Ectodermal cell (in vitro differentiated cells): ENCODE measurements around the gene SH2D3C.

Experiments
- H3K27ac ChIP-seq: 2 replicates; pipeline ENCODE4 v1.7.0; 2013; ENCODE audit warnings: mild to moderate bottlenecking, low read depth, low read length; ENCODE audit not compliant: insufficient read depth, poor library complexity, severe bottlenecking
- H3K27me3 ChIP-seq: 2 replicates; pipeline ENCODE4 v1.7.0; 2013; ENCODE audit warnings: mild to moderate bottlenecking, low read length; ENCODE audit not compliant: insufficient read depth, control insufficient read depth, poor library complexity, severe bottlenecking
- H3K36me3 ChIP-seq: one replicate; pipeline ENCODE4 v1.7.0; 2013; ENCODE audit warnings: low read length; ENCODE audit not compliant: control insufficient read depth, insufficient read depth
- H3K4me1 ChIP-seq: one replicate; pipeline ENCODE4 v1.7.0; 2013; ENCODE audit warnings: low read length; ENCODE audit not compliant: control insufficient read depth, insufficient read depth
- H3K4me3 ChIP-seq: 2 replicates; pipeline ENCODE4 v1.7.0; 2013; ENCODE audit warnings: low read depth, low read length, control low read depth; ENCODE audit not compliant: insufficient read depth
- H3K9me3 ChIP-seq: 2 replicates; pipeline ENCODE4 v1.7.0; 2013; ENCODE audit warnings: mild to moderate bottlenecking, low read length, moderate library complexity; ENCODE audit not compliant: control insufficient read depth
- WGBS, 2 experiments: methylation state at CpG; one replicate each; pipeline ENCODE4 v1.1.7; 2013; ENCODE audit warnings: missing lambda C conversion rate in 2 of 2; 5-methylcytosine and 5-hydroxymethylcytosine counted together

SH2D3C gene

GRCh38 chr9:127792417-127793031 lies 14.1 kb upstream of the SH2D3C start:
- H3K27me3 ChIP-seq = no peaks in the 10 kb centered on the region
- H3K4me1 ChIP-seq = no peaks in the 10 kb centered on the region
- H3K9me3 ChIP-seq = no peaks in the 10 kb centered on the region
- peaks cover 38% of the 10 kb centered on the region for H3K36me3 ChIP-seq
- WGBS, 2 experiments = 95% methylated on average over 7 of the region's 7 CpGs
- H3K4me3 ChIP-seq = no peak overlapping the region
- H3K27ac ChIP-seq = no peak overlapping the region

DNA sequence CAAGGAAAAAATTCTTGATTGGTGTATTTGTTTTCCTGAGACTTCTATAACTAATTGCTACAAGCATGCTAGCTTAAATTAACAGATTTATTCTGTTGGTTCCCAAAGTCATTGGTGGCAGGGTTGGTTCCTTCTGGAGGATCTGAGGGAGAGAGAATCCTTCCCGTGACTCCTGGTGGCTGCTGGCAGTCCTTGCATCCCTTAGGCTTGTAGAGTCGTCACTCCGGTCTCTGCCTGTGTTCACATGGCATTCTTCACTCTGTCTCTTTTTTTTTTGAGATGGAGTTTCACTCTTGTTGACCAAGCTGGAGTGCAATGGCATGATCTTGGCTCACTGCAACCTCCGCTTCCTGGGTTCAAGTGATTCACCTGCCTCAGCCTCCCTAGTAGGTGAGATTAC lies 12.6 kb upstream of the SH2D3C start:
- Histone ChIP-seq H3K4me3 (no peak overlapping the region), H3K27ac (no peak overlapping the region), H3K9me3 (no peaks in the 10 kb centered on the region), H3K4me1 (peaks cover 7% of the 10 kb centered on the region), H3K27me3 (no peaks in the 10 kb centered on the region), H3K36me3 (peaks cover 41% of the 10 kb centered on the region)
- 92 to 95% methylated on average over 4 of the region's 4 CpGs for WGBS, 2 experiments

DNA sequence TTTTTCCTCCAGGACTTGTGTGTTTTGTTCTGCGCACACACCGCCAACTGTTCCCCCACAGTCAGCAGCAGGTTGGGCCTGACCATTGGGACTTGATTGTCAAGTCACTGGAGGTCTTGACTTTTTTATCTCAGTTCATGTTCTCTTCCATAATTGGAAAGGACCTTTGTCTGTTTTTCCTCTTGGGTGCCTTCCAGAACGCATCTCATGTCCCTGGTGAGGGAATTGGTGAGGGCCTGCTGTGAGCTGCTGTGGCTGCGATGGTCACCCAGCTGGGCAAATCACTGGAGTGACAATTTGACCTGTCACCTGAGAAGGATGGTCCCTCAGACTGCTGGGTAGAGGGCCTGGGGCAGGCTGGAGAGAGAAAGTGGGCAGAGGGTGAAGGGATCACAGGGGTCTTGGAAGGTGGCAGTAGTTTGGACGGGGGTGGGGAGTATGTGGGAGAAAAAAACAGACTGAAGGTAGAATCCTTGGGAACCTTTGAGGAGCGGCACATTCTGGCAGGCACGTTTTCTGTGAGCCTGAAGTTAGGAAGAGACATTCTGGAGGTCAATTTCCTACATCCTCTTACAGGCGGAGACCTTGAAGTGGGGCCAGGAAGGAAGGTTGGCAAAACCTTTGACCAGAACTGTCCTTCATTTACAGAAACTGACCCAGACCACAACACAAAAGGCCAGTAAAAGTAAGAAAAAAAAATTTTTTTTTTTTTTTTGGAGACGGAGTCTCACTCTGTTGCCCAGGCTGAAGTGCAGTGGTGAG lies 11.8 kb upstream of the SH2D3C start:
- no peaks in the 10 kb centered on the region for H3K9me3 ChIP-seq
- no peak overlapping the region for H3K4me3 ChIP-seq
- H3K36me3 ChIP-seq = peaks cover 41% of the 10 kb centered on the region
- H3K27ac ChIP-seq = no peak overlapping the region
- WGBS, 2 experiments = 90 to 93% methylated on average over 9 of the region's 9 CpGs
- H3K4me1 ChIP-seq = peaks cover 7% of the 10 kb centered on the region
- H3K27me3 ChIP-seq = no peaks in the 10 kb centered on the region

GRCh38 chr9:127789179-127789578 lies 10.7 kb upstream of the SH2D3C start:
- Histone ChIP-seq H3K9me3 (no peaks in the 10 kb centered on the region), H3K36me3 (peaks cover 41% of the 10 kb centered on the region), H3K27ac (no peak overlapping the region), H3K4me3 (no peak overlapping the region), H3K27me3 (no peaks in the 10 kb centered on the region), H3K4me1 (peaks cover 7% of the 10 kb centered on the region)
- 95 to 96% methylated on average over 25 of the region's 25 CpGs for WGBS, 2 experiments

DNA sequence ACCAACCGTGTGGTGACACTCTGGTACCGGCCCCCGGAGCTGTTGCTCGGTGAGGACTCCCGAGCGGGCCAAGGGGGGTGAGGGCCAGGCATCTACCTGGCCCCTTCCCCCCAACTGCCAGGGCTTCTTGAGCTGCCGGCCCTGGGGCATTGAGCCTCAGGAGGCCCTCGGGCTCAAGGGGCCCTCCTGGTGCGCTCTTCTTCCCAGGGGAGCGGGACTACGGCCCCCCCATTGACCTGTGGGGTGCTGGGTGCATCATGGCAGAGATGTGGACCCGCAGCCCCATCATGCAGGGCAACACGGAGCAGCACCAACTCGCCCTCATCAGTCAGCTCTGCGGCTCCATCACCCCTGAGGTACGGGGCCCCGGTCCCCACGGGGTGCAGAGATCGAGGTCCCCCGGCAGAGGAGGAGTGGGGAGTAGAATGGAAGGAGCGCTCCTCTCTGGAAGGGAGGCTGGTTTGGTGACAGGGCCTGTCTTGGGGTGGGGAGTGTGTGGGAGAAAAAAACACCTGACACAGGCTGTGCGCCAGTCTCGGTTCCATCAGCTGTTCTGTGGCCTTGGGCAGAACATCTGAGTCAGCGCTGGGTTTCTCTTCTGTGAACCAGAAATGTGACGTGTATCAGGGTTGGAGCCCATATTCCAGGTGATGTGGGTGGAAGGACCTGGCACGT lies 10.0 kb upstream of the SH2D3C start:
- Histone ChIP-seq H3K4me1 (peaks cover 7% of the 10 kb centered on the region), H3K36me3 (peaks cover 41% of the 10 kb centered on the region), H3K4me3 (no peak overlapping the region), H3K27ac (no peak overlapping the region), H3K9me3 (no peaks in the 10 kb centered on the region), H3K27me3 (no peaks in the 10 kb centered on the region)
- WGBS, 2 experiments = 94% methylated on average over 26 of the region's 26 CpGs

- WGBS, 2 experiments = 3 to 5% methylated on average over 10 to 12 of the region's 12 CpGs
- Histone ChIP-seq H3K9me3 (no peaks in the 10 kb centered on the region), H3K4me3 (peak overlapping the region; percentile 97), H3K36me3 (peaks cover 41% of the 10 kb centered on the region), H3K27me3 (no peaks in the 10 kb centered on the region), H3K27ac (peak overlapping the region; percentile 68), H3K4me1 (peaks cover 7% of the 10 kb centered on the region)
Measured at GRCh38 chr9:127786773-127787104, 8.3 kb upstream of the SH2D3C start.

GRCh38 chr9:127785933-127786772 lies 7.7 kb upstream of the SH2D3C start, which contains the start of gene CDK9:
Gene CDK9 (plus strand): TSS chr9:127786034. CDS start chr9:127786149, 115 bp downstream.
- H3K36me3 ChIP-seq = peaks cover 39% of the 10 kb centered on the region
- 0 to 1% methylated on average over 75 of the region's 75 CpGs for WGBS, 2 experiments
- H3K4me1 ChIP-seq = peaks cover 7% of the 10 kb centered on the region
- H3K27me3 ChIP-seq = no peaks in the 10 kb centered on the region
- H3K9me3 ChIP-seq = no peaks in the 10 kb centered on the region
- peak within 1 kb of the TSS; percentile 68 for H3K27ac ChIP-seq
- H3K4me3 ChIP-seq = peak within 1 kb of the TSS; percentile 97

DNA sequence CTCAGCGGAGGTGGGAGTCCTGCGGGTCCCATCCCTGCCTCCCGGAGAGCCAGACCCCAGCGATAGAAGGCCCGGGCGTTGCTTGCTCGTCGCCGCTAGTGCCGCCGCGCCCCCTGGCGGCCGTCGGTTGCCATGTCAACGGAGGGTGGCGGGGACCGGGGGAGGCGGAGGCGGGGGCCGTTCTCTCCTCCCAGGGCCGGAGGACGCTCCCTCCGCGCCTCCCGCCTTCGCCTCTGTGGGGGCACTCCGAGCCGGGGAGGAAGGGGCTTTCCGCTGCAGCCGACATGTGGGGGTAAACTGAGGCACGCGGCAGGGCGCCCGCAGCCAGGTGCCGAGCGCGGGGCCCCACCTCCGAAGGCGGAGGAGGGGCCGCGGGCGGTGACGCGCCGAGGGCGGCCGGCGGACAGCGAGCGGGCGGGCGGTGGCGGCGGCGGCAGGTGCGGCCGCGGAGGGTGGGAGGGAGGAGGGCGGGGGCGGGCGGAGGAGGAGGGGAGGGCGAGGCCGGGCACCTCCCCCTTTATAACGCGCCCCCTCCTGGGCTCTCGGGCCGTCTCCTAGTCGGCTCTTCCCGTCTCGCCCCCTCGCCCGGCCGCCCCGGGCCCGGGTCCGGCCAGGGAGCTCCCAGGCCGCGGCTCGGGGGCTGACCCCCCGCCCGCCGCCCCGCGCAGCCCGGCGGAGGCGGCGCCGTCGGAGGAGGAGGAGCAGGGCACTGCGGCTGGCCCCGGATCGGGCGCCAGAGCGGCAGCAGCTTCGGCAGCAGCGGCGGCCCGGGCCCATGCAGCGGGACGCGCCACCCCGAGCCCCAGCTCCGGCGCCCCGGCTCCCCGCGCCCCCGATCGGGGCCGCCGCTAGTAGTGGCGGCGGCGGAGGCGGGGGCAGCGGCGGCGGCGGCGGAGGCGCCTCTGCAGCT lies 6.8 kb upstream of the SH2D3C start:
- Histone ChIP-seq H3K4me3 (peak overlapping the region; percentile 97), H3K27me3 (no peaks in the 10 kb centered on the region), H3K9me3 (no peaks in the 10 kb centered on the region), H3K27ac (peak overlapping the region; percentile 2), H3K4me1 (peaks cover 7% of the 10 kb centered on the region), H3K36me3 (peaks cover 30% of the 10 kb centered on the region)
- 0% methylated on average over 120 to 122 of the region's 123 CpGs for WGBS, 2 experiments
